Measurements from ENCODE around the gene ENDOG. TPM values are rescaled to one million over a fixed set of nuclear protein-coding genes. Genes with fewer than 3 reads are reported as not detected.

The ENDOG gene
- total and polyA plus RNA-seq, 4 donors: 5.6 to 36.6 (median 27.7) TPM

DNA sequence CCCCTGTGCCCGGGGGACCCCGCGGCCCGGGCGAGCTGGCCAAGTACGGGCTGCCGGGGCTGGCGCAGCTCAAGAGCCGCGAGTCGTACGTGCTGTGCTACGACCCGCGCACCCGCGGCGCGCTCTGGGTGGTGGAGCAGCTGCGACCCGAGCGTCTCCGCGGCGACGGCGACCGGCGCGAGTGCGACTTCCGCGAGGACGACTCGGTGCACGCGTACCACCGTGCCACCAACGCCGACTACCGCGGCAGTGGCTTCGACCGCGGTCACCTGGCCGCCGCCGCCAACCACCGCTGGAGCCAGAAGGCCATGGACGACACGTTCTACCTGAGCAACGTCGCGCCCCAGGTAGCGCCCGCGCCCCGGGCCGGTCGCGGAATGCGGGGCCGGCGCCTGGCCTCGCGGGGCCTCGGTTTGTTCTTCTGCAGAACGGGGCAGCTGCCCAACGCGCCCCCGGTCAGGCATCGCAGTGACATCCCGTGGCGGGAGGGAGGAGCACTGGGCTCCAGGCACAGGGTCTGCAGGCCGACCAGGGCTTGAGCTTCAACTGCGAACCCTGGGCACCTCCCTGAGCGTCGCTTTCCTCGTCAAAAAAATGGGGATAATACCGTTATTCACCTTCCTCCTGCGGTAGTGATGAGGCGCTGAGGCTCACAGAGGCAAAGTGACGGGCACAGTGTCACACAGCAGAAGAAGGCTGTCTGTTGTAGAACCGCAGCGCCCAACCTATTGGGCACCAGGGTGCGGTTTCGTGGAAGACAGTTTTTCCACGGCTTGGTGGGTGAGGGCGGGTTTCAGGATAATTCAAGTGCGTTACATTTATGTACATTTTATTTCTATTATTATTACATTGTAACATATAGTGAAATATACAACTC lies 777 bp downstream of the ENDOG start:
- H3K4me1 ChIP-seq (ENCODE audit: control insufficient read depth in 5 of 5, insufficient read depth in 5 of 5, low read length in 5 of 5): peaks cover 0 to 6% (median 4%) of the 10 kb centered on the region in 5 donors
- 10 to 12% methylated on average over 82 to 90 of the region's 90 CpGs for WGBS, 2 donors
- H3K4me3 ChIP-seq: peak overlapping the region; percentile 65
- ATAC-seq (ENCODE audit: insufficient read depth, low FRiP score) (peak; percentile 7), DNase-seq (peak; percentile 41 to 67 (median 61))
- H3K27ac ChIP-seq (ENCODE audit: low read depth in 1 of 2, low read length in 1 of 2): peak overlapping the region; percentile 87 to 93
- TF ChIP-seq, protein P1, sequence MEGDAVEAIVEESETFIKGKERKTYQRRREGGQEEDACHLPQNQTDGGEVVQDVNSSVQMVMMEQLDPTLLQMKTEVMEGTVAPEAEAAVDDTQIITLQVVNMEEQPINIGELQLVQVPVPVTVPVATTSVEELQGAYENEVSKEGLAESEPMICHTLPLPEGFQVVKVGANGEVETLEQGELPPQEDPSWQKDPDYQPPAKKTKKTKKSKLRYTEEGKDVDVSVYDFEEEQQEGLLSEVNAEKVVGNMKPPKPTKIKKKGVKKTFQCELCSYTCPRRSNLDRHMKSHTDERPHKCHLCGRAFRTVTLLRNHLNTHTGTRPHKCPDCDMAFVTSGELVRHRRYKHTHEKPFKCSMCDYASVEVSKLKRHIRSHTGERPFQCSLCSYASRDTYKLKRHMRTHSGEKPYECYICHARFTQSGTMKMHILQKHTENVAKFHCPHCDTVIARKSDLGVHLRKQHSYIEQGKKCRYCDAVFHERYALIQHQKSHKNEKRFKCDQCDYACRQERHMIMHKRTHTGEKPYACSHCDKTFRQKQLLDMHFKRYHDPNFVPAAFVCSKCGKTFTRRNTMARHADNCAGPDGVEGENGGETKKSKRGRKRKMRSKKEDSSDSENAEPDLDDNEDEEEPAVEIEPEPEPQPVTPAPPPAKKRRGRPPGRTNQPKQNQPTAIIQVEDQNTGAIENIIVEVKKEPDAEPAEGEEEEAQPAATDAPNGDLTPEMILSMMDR (IDR thresholded peaks at IDR 0.05; ENCODE audit: control extremely low read depth, extremely low read depth): no peak
- H3K9me3 ChIP-seq (ENCODE audit: control insufficient read depth in 4 of 4, insufficient read depth in 3 of 4, low read length in 3 of 4): peaks cover 0 to 2% (median 0%) of the 10 kb centered on the region in 4 donors
- peaks cover 0 to 30% (median 7%) of the 10 kb centered on the region in 4 donors for H3K36me3 ChIP-seq (ENCODE audit: control insufficient read depth in 4 of 4, insufficient read depth in 4 of 4, low read length in 4 of 4)
- no peak overlapping the region for H3K9ac ChIP-seq (ENCODE audit: insufficient read depth in 1 of 2, low read length in 2 of 2)
- H3K27me3 ChIP-seq (ENCODE audit: control insufficient read depth in 3 of 3, insufficient read depth in 3 of 3, low read length in 2 of 3): no peaks in the 10 kb centered on the region

DNA sequence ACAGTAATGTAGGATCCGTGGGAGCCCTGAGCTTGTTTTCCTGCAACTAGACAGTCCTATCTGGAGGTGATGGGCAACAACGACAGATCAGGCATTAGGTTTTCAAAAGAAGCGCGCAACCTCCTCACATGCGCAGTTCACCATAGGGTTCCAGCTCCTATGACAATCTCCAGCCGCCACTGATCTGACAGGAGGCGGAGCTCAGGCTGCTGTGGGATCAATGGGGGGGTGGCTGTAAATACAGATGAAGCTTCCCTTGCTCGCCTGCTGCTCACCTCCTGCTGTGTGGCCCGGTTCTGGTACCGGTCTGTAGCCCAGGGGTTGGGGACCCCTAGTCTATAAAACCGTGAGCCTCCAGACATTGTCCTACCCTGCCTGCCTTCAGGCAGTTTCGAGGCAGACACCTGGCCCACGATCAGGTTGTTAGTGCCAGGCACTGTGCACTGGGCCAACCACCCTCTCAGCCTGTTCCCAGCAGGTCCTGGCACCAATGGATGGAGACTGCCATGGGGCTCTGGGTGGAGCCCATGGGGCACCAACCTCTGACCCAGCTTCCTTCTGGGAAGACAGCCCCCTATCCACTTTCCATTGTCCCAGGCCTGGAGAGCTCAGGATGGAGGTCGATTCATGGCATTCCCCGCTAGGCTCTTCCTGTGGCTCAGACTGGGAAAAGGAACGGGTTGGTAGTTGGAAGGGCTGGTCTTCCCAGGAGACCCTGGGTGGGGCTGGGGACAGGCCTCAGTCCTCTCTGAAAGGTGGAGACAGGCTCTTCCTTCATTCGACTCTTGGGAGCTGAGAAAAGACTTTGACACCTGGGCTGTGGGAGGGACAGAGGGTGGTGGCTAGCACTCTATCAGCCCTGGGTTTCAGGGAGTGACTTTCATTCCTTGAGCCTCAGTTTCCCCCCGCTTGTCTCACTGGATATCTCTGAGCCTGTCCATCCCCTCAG lies 1.7 kb downstream of the ENDOG start:
- Histone ChIP-seq H3K4me1 (ENCODE audit: control insufficient read depth in 5 of 5, insufficient read depth in 5 of 5, low read length in 5 of 5) (peaks cover 0 to 6% (median 4%) of the 10 kb centered on the region in 5 donors), H3K27ac (ENCODE audit: low read depth in 1 of 2, low read length in 1 of 2) (no peak overlapping the region), H3K4me3 (no peak overlapping the region), H3K36me3 (ENCODE audit: control insufficient read depth in 4 of 4, insufficient read depth in 4 of 4, low read length in 4 of 4) (peaks cover 0 to 39% (median 8%) of the 10 kb centered on the region in 4 donors), H3K9me3 (ENCODE audit: control insufficient read depth in 4 of 4, insufficient read depth in 3 of 4, low read length in 3 of 4) (peaks cover 0 to 2% (median 0%) of the 10 kb centered on the region in 4 donors), H3K27me3 (ENCODE audit: control insufficient read depth in 3 of 3, insufficient read depth in 3 of 3, low read length in 2 of 3) (no peaks in the 10 kb centered on the region), H3K9ac (ENCODE audit: insufficient read depth in 1 of 2, low read length in 2 of 2) (no peak overlapping the region)
- peak; percentile 27 to 41 (median 34) for DNase-seq
- no peak for ATAC-seq (ENCODE audit: insufficient read depth, low FRiP score)
- WGBS, 2 donors: 85 to 90% methylated on average over 18 of the region's 18 CpGs
- TF ChIP-seq, protein P1 (IDR thresholded peaks at IDR 0.05; ENCODE audit: control extremely low read depth, extremely low read depth): no peak

DNA sequence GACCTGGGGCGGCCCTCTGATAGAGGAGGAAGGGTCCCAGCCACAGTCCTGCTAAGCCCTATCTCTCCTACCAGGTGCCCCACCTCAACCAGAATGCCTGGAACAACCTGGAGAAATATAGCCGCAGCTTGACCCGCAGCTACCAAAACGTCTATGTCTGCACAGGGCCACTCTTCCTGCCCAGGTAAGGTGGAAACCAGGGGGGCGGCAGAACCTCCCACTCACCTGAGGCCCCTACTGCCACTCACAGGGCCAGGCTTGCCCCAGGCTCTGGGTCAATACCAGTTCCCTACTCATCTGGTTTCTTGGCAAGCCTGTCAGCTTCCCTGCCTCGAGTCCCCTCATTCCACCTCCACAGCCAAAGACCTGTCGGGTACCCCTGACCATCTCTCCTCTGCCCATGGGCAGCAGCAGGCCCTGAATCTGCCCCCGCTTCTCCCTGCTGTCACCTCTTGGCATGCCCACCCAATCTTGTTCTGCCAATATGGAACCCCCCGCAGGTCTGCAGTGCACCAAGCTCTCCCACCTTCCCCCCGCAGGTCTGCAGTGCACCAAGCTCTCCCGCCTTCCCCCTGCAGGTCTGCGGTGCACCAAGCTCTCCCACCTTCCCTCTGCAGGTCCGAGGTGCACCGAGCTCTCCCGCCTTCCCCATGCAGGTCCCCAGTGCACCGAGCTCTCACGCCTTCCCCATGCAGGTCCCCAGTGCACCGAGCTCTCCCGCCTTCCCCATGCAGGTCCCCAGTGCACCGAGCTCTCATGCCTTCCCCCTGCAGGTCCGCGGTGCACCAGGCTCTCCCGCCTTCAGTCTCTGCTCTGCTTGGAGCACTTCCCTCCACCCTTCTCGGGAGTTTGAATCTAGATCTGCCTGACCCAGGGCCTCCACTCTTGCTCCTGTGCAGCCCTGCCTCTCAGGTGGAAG lies 2.6 kb downstream of the ENDOG start:
- ATAC-seq (ENCODE audit: insufficient read depth, low FRiP score) (no peak), DNase-seq (no peak)
- H3K9ac ChIP-seq (ENCODE audit: insufficient read depth in 1 of 2, low read length in 2 of 2): no peak overlapping the region
- H3K4me1 ChIP-seq (ENCODE audit: control insufficient read depth in 5 of 5, insufficient read depth in 5 of 5, low read length in 5 of 5): peaks cover 0 to 6% (median 4%) of the 10 kb centered on the region in 5 donors
- no peak overlapping the region for H3K27ac ChIP-seq (ENCODE audit: low read depth in 1 of 2, low read length in 1 of 2)
- 89 to 90% methylated on average over 22 to 24 of the region's 24 CpGs for WGBS, 2 donors
- no peaks in the 10 kb centered on the region for H3K27me3 ChIP-seq (ENCODE audit: control insufficient read depth in 3 of 3, insufficient read depth in 3 of 3, low read length in 2 of 3)
- peaks cover 5 to 45% (median 8%) of the 10 kb centered on the region in 4 donors for H3K36me3 ChIP-seq (ENCODE audit: control insufficient read depth in 4 of 4, insufficient read depth in 4 of 4, low read length in 4 of 4)
- TF ChIP-seq, protein P1 (IDR thresholded peaks at IDR 0.05; ENCODE audit: control extremely low read depth, extremely low read depth): no peak
- H3K9me3 ChIP-seq (ENCODE audit: control insufficient read depth in 4 of 4, insufficient read depth in 3 of 4, low read length in 3 of 4): peaks cover 0 to 2% (median 0%) of the 10 kb centered on the region in 4 donors
- H3K4me3 ChIP-seq: no peak overlapping the region

Data from lung (tissue), 12 donors.